Activated CD4-positive, alpha-beta T cell treated with anti-CD3 and anti-CD28 coated beads for 1 hour (primary cell): ENCODE measurements around the gene ACTA1.
"Not testable (repeated sequence)": the region's sequence is repeated elsewhere in the genome, so short reads cannot be mapped to it uniquely, and the experiment has no call there.

Experiments used
- DNase-seq: peaks from one replicate; pipeline ENCODE4 v3.0.0-alpha.2; 2020

Gene ACTA1

GRCh38 chr1:229434005-229434640, at the start of gene ACTA1:
TSS of gene ACTA1 (minus strand) at chr1:229434094. CDS start at chr1:229433115, 979 bp downstream.
- no peak for DNase-seq

DNA sequence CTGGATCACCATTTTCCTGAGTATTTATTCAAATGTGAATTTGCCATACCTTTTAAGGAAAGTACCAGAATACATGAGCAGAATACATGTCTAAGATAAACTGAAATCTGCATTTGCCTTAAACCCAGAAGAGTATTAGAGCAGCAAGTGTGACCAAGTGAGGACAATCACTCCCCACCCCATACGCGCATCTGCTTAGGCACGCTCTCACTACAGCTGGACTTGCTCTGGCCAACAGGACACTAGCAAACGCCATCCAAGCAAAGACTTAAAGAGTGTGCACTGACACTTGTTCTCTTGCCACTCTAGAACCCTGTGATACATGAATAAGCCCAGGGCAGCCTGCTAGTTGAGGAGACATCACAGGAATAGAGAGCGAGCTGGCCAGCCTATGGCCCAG, 48.6 kb upstream of the ACTA1 start:
- DNase-seq, result no peak

- DNase-seq, result no peak
Measured at GRCh38 chr1:229480495-229480894, 46.6 kb upstream of the ACTA1 start.

GRCh38 chr1:229479660-229480399, 45.9 kb upstream of the ACTA1 start:
- no peak for DNase-seq

DNA sequence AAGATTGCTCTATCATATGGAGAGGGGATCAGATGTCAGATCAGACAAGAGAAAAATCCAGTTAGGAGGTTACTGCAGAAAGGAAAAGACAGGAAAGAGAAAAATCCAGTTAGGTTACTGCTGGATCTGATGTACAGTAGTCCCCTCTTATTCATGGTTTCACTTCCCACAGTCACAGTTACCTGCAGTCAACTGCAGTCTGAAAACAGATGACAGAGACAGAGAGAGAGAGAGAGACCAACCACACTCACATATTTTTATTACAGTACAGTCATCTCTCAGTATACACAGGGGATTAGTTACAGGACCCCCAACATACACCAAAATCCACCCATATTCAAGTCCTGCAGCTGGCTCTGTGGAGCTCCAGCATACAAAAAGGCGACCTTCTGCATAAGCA, 45.0 kb upstream of the ACTA1 start:
- DNase-seq, result no peak

- DNase-seq, result not testable (repeated sequence)
Measured at GRCh38 chr1:229475859-229476258, 42.0 kb upstream of the ACTA1 start.

DNA sequence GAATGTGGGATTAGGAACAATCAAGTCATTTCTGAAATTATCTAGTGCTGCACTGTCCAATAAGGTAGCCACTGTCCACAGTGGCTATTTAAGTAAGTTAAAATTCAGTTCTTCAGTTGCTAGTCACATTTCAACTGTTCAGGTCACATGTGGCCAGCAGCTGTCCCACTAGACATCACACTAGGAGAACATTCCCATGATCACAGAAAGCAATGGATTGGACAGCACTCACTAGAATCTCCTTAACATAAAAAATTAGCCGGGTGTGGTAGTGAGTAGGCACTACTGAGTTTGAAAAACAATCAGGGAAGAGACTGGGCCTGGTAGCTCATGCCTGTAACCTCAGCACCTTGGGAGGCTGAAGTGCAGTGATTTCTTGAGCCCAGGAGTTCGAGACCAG, 40.6 kb upstream of the ACTA1 start:
- no peak for DNase-seq

- no peak for DNase-seq
Measured at GRCh38 chr1:229471175-229471574, 37.3 kb upstream of the ACTA1 start.

- DNase-seq, result no peak
Measured at GRCh38 chr1:229470406-229471043, 36.6 kb upstream of the ACTA1 start.

GRCh38 chr1:229466887-229467286, 33.0 kb upstream of the ACTA1 start:
- DNase-seq, result no peak

DNA sequence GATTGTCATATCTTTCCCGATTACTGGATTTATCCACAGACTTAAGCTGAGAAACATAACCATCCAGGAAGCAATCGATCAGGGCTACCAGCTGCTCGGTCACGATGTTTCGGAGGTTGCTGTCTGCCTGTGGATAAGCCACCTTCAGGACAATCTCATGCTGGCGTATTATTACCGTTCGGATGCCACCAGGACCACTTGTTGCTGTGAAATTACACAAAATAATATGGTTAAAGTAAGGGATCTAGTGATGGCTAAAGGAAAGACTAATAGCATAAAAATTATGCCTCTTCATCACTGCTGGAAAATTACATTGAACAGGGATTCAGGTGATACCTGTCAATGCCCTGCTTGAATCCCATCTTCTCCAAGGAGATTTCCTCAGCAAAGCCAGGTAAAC, 30.8 kb upstream of the ACTA1 start:
- no peak for DNase-seq

- DNase-seq, result no peak
Measured at GRCh38 chr1:229461032-229461668, 27.3 kb upstream of the ACTA1 start.

DNA sequence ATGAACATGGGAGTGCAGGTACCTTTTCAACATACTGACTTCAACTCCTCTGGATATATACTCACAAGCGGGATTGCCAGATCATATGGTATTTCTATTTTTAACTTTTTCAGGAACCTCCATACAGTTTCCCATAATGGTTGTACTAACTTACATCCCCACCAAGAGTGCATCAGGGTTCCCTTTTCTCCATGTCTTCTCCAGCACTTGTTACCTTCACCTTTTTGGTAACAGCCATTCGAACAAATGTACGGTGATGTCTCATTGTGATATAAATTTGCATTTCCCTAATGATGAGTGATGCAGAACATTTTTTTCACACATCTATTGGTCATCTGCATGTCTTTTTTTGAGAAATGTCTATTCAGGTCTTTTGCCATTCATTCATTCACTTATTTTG, 25.9 kb upstream of the ACTA1 start:
- no peak for DNase-seq

DNA sequence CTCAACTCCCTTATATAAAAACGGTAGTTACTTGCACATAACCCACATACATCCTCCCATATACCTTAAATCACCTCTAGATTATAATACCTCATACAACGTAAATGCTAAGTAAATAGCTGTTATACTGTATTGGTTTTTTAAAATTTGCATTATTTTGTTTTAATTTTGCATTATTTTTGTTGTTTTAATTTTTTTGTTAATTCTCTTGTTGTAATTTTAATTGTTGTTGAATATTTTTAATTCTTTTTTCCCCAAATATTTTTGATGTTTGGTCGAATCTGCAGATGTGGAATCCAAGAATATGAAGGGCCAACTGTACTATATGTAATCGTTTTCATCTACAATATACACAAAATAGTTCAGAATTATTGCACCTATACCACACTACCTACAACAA, 23.5 kb upstream of the ACTA1 start:
- DNase-seq, result no peak

DNA sequence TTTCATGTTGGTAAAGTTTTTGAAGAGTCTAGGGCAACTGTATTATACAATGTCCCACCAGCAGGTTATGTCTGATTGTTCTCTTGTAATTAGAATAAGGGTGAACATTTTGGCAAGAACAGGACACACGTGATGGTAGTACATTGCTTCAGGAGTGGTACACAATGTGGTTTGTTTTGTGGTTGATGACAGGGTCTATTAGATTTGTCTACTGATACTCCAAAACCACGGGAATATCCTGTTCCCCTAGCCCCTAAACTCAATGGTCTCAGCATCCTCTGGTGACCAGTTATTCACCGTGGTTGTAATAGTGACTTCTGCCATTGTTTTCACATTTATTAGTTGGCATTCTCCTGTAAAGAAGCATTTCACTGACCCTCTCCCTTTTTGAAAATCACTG, 22.1 kb upstream of the ACTA1 start:
- DNase-seq, result no peak

GRCh38 chr1:229454056-229454455, 20.2 kb upstream of the ACTA1 start:
- no peak for DNase-seq

GRCh38 chr1:229452956-229453801, 19.3 kb upstream of the ACTA1 start:
- DNase-seq, result no peak

- DNase-seq, result no peak
Measured at GRCh38 chr1:229448845-229449244, 15.0 kb upstream of the ACTA1 start.

DNA sequence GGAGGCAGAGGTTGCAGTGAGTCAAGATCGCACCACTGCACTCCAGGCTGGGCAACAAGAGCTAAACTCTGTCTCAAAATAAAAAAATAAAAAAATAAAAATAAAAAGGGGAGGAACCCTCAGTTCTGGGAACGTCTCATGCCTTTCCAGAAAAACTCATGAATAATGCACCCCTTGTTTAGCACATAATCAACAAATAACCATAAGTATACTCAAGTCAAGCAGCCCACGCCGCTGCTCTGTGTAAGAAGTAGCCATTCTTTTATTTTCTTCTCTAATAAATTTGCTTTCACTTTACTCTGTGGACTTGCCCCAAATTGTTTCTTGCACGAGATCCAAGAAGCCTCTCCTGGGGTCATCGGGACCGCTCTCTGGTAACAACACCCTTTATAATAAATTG, 14.5 kb upstream of the ACTA1 start:
- DNase-seq, result no peak

- DNase-seq, result no peak
Measured at GRCh38 chr1:229447809-229448252, 13.9 kb upstream of the ACTA1 start.

GRCh38 chr1:229445828-229446227, 11.9 kb upstream of the ACTA1 start:
- no peak for DNase-seq

DNA sequence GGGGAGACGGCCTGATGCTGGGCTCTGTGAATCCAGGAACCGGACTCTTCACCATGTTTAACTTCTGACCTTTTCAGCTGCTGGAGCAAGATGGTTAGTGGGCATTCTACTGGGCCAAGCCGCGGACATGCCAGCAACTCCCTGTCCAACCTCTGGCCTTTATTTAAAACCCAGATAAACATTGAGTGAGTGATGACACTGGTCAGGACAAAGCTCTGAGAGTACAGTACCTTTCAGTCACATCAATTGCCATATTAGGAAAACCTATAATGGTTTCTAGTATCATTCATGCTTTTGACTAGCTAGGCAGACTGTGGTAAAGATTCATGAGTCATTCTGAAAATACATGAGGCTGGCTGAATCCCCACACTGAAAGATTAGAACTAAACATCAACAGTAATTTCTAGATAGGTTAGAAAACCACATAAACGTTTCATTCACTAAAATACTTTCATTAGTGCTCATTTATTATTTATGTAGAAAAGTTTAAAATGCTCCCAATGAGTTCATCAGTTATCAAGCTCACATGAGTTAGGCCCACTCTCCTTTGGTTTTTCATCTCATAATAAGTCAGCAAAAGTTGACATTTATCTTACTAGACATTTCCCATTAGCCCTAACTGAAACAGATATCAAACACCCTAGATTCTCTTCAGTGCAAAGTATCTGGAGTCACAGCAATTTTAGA, 7.1 kb upstream of the ACTA1 start:
- DNase-seq, result no peak
